ENCODE measurements around the gene KIAA1755. TPM values are rescaled to one million over a fixed set of nuclear protein-coding genes. Genes with fewer than 3 reads are reported as not detected.

KIAA1755 gene
- total RNA-seq, 4 donors from 2014 or later = 0.17 to 0.88 (median 0.46) TPM; not detected in 1

DNA sequence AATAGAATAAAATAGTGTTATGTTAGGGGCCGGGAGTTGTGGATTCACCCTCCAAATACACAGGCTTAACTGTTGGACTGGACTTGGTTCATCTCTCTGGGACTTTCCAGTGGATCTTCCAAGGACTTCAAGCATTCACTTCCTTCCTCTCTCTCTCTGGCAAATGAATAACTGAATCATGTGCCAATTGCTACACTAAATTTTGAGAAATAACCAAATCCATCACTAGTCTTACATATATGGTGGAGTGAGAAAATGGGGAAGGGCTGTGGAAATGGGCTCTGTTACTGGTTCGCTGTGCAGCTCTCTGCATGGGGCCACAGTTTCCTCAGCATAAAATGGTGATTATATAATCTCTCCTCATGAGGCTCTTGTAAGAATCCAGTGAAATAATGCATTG, 6.8 kb upstream of the KIAA1755 start:
- no peak for DNase-seq (ENCODE audit: low spot score in 2 of 2)
- H3K4me3 ChIP-seq (ENCODE audit: low read depth, poor library complexity, severe bottlenecking) = no peak overlapping the region
- WGBS, 2 donors = 60 to 74% methylated on average over 2 of the region's 2 CpGs
- TF ChIP-seq POLR2A (IDR thresholded peaks at IDR 0.05) = no peak
- TF ChIP-seq, protein P1, sequence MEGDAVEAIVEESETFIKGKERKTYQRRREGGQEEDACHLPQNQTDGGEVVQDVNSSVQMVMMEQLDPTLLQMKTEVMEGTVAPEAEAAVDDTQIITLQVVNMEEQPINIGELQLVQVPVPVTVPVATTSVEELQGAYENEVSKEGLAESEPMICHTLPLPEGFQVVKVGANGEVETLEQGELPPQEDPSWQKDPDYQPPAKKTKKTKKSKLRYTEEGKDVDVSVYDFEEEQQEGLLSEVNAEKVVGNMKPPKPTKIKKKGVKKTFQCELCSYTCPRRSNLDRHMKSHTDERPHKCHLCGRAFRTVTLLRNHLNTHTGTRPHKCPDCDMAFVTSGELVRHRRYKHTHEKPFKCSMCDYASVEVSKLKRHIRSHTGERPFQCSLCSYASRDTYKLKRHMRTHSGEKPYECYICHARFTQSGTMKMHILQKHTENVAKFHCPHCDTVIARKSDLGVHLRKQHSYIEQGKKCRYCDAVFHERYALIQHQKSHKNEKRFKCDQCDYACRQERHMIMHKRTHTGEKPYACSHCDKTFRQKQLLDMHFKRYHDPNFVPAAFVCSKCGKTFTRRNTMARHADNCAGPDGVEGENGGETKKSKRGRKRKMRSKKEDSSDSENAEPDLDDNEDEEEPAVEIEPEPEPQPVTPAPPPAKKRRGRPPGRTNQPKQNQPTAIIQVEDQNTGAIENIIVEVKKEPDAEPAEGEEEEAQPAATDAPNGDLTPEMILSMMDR (IDR thresholded peaks at IDR 0.05) = no peak
- intact Hi-C loops (cut with DNase I; ENCODE audit: low total_unique reads) = no loop called here

DNA sequence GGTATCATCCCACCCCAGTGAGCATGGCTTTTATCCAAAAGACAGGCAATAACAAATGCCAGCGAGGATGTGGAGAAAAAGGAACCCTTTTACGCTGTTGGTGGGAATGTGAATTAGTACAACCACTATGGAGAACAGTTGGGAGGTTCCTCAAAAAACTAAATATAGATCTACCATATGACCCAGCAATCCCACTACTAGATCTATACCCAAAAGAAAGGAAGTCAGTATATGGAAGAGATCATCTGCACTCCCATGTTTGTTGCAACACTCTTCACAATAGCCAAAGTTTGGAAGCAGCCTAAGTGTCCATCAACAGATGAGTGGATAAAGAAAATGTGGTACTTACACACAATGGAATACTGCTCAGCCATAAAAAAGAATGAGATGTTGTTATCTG, 5.9 kb upstream of the KIAA1755 start:
- no peak for DNase-seq (ENCODE audit: low spot score in 2 of 2)
- H3K4me3 ChIP-seq (ENCODE audit: low read depth, poor library complexity, severe bottlenecking) = no peak overlapping the region
- 68 to 71% methylated on average over 2 of the region's 2 CpGs for WGBS, 2 donors
- TF ChIP-seq, protein P1 (IDR thresholded peaks at IDR 0.05) = no peak
- TF ChIP-seq POLR2A (IDR thresholded peaks at IDR 0.05) = no peak
- intact Hi-C loops (cut with DNase I; ENCODE audit: low total_unique reads) = no loop called here

DNA sequence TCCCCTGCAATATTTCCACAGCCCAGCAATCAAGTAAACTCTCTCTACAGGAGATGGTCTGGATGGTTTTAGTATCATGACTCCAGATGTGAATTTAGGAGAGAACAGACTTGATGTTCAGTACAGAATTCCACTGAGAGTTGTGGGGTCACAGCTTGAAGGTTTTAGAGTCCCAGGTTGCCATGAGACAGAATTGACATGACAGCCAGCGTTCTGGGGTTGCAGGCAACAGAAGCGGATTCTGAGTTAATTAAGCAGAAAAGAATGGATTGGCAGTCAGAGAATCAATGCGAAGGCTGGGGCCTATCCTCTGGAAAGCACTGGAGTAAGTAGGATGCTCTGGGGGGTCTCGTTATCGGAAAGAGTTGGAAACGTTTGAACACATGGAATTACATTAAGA, 2.4 kb upstream of the KIAA1755 start:
- no peak for DNase-seq (ENCODE audit: low spot score in 2 of 2)
- WGBS, 2 donors = 84 to 90% methylated on average over 6 of the region's 6 CpGs
- TF ChIP-seq, protein P1 (IDR thresholded peaks at IDR 0.05) = no peak
- no peak for TF ChIP-seq POLR2A (IDR thresholded peaks at IDR 0.05)
- intact Hi-C loops (cut with DNase I; ENCODE audit: low total_unique reads) = no loop called here
- H3K4me3 ChIP-seq (ENCODE audit: low read depth, poor library complexity, severe bottlenecking) = no peak overlapping the region

DNA sequence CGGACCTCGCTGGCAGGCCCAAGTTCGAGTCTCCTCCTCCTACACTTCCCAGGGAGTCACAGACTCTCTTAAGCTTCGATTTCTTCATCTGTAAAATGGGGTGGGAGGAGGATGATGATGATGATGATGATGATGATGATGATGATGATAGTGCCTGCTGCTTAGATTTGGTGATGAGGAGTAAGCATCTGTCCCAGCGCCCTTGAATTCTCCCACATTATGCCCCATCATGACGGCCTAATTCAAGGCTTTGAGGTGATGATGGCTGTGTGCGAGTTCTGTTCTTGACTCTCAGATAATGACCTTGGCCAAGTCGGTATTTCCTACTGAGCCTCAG, 487 bp upstream of the KIAA1755 start:
- intact Hi-C loops (cut with DNase I; ENCODE audit: low total_unique reads) = no loop called here
- H3K4me3 ChIP-seq (ENCODE audit: low read depth, poor library complexity, severe bottlenecking) = no peak overlapping the region
- no peak for DNase-seq (ENCODE audit: low spot score in 2 of 2)
- TF ChIP-seq, protein P1 (IDR thresholded peaks at IDR 0.05) = no peak
- TF ChIP-seq POLR2A (IDR thresholded peaks at IDR 0.05) = no peak
- 52 to 60% methylated on average over 8 of the region's 8 CpGs for WGBS, 2 donors

DNA sequence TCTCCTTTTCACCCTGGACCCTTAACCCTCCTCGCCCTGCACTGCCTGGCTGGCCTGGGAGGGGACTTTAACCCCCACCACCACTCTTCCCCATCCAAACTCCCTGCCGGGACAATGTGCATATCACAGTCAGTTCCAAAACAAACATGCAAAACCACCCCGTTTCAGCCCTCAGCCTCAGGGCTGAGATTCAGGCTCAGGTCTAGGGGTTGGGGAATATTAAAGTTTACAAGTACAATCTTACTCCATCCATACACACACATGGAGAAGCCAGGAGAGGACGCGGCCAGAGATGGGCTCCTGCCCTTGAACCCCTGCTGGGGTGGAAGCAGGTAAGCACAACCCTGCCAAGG, 534 bp downstream of the KIAA1755 start:
- H3K4me3 ChIP-seq (ENCODE audit: low read depth, poor library complexity, severe bottlenecking) = no peak overlapping the region
- intact Hi-C loops (cut with DNase I; ENCODE audit: low total_unique reads) = no loop called here
- WGBS, 2 donors = 11 to 17% methylated on average over 5 of the region's 5 CpGs
- DNase-seq (ENCODE audit: low spot score in 2 of 2) = no peak
- TF ChIP-seq, protein P1 (IDR thresholded peaks at IDR 0.05) = no peak
- TF ChIP-seq POLR2A (IDR thresholded peaks at IDR 0.05) = no peak

DNA sequence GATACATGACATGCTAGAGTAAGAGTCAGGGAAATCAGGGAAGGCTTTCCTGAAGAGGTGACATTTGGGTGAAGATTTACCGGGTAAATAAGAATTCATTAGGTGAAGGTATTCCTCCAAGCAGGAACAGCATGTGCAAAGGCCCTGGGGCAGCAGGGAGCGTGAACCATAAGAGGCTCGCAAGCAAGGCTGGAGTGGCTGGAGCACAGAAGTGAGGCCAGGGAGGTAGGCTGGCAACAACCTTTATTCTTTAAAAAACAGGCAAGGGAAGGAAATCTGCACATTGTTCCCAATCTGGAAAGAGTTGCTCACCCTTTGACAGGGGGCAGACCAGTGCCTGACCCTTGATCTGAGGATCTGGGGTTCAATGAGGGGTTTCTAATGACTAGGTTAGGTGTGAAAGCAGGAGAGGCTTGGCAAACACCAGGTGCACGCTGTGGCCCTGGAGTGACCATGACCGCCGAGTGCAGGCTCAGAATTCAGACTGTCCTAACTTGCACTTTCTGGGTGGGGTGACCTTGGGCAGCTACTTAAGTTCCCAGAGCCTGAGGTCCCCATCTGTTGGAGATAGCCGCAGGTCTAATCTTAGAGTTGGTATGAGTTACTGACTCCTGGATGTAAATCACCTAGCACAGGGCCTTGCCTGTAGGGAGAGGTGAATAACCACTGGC, 1.9 kb downstream of the KIAA1755 start:
- 93 to 95% methylated on average over 7 of the region's 7 CpGs for WGBS, 2 donors
- H3K4me3 ChIP-seq (ENCODE audit: low read depth, poor library complexity, severe bottlenecking) = no peak overlapping the region
- intact Hi-C loops (cut with DNase I; ENCODE audit: low total_unique reads) = no loop called here
- TF ChIP-seq, protein P1 (IDR thresholded peaks at IDR 0.05) = no peak
- DNase-seq (ENCODE audit: low spot score in 2 of 2) = no peak
